Progenitor cell of endocrine pancreas (in vitro differentiated cells): ENCODE results near the gene KIFC1. TPM values are rescaled to one million over a fixed set of nuclear protein-coding genes. Genes with fewer than 3 reads are reported as not detected.

Source experiments
- DNase-seq: peaks from one replicate; pipeline ENCODE4 v3.0.0; 2021; ENCODE audit warnings: low spot score; ENCODE audit not compliant: unreplicated experiment
- H3K27ac Mint-ChIP-seq: 2 replicates; pipeline ENCODE4 v1.8.0; 2021; ENCODE audit warnings: mild to moderate bottlenecking, moderate library complexity, mixed read lengths
- H3K27me3 Mint-ChIP-seq: 2 replicates; pipeline ENCODE4 v1.8.0; 2021; ENCODE audit warnings: mixed read lengths
- H3K36me3 Mint-ChIP-seq: 2 replicates; pipeline ENCODE4 v1.8.0; 2022; ENCODE audit warnings: mixed read lengths; ENCODE audit not compliant: insufficient read depth
- H3K4me1 Mint-ChIP-seq: 2 replicates; pipeline ENCODE4 v1.8.0; 2021; ENCODE audit warnings: low read depth, mixed read lengths
- H3K4me3 Mint-ChIP-seq: 2 replicates; pipeline ENCODE4 v1.8.0; 2021; ENCODE audit warnings: low read depth, mild to moderate bottlenecking, moderate library complexity, mixed read lengths
- H3K9me3 Mint-ChIP-seq: 2 replicates; pipeline ENCODE4 v1.8.0; 2021; ENCODE audit warnings: low read depth, mixed read lengths
- CTCF ChIP-seq: fragments of 200-600 bp; sonication (generic); IDR thresholded peaks from one replicate; pipeline ENCODE4 v1.5.0; 2021; ENCODE audit warnings: antibody characterized with exemption, mild to moderate bottlenecking; ENCODE audit not compliant: unreplicated experiment
- total RNA-seq: library from RNA; stranded (reverse); gene quantifications from 2 replicates; pipeline ENCODE4 v1.2.1, GENCODE V29; 2021

The KIFC1 gene
- total RNA-seq, 1 donor from 2014 or later: 46.6 TPM

- Mint-ChIP-seq H3K4me1 (peaks cover 23% of the 10 kb centered on the region), H3K27me3 (no peaks in the 10 kb centered on the region), H3K27ac (peak overlapping the region; percentile 45), H3K36me3 (peaks cover 8% of the 10 kb centered on the region), H3K4me3 (peak overlapping the region; percentile 72), H3K9me3 (no peaks in the 10 kb centered on the region)
- TF ChIP-seq CTCF: no peak
- DNase-seq: no peak
Measured at GRCh38 chr6:33411632-33412005, 20.0 kb downstream of the KIFC1 start.

GRCh38 chr6:33412140-33413009 is 20.8 kb downstream of the KIFC1 start:
- peaks cover 31% of the 10 kb centered on the region for H3K4me1 Mint-ChIP-seq
- no peak for TF ChIP-seq CTCF
- H3K27me3 Mint-ChIP-seq: no peaks in the 10 kb centered on the region
- peak overlapping the region; percentile 60 for H3K27ac Mint-ChIP-seq
- no peaks in the 10 kb centered on the region for H3K9me3 Mint-ChIP-seq
- H3K36me3 Mint-ChIP-seq: peaks cover 8% of the 10 kb centered on the region
- H3K4me3 Mint-ChIP-seq: peak overlapping the region; percentile 72
- no peak for DNase-seq

- no peaks in the 10 kb centered on the region for H3K9me3 Mint-ChIP-seq
- peak overlapping the region; percentile 12 for H3K4me3 Mint-ChIP-seq
- peaks cover 8% of the 10 kb centered on the region for H3K36me3 Mint-ChIP-seq
- no peak for DNase-seq
- no peaks in the 10 kb centered on the region for H3K27me3 Mint-ChIP-seq
- H3K4me1 Mint-ChIP-seq: peaks cover 35% of the 10 kb centered on the region
- TF ChIP-seq CTCF: no peak
- H3K27ac Mint-ChIP-seq: no peak overlapping the region
Measured at GRCh38 chr6:33413241-33414120, 21.9 kb downstream of the KIFC1 start.

DNA sequence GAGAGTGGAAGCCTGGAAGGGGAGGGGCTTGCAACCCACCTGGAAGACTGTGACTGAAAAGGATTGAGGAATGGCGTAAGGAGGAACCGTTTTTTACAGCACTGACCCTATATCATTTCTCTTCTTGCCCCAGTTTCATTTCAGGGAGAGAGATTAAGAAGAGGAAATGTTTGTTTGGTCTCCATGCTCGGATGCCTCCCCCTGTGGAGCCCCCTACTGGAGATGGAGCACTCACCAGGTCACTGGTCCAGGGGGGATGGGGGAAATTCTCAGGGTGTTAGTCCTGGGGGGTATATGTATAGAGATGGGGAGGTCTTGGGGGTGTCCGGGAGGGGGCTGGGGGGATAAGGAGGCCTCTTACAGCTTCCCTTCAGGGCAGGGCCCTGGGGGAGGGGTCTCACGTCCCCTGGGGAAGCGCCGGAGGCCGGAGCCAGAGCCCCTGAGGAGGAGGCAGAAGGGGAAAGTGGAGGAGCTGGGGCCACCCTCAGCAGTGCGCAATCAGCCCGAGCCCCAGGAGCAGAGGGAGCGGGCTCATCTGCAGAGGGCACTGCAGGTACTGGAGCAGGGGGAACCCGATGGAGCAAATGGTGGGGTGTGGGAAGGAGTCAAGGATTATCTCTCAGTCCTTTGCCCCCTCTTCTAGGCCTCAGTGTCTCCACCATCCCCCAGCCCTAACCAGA is 23.1 kb downstream of the KIFC1 start:
- DNase-seq: no peak
- TF ChIP-seq CTCF: peak; percentile 46
- H3K27me3 Mint-ChIP-seq: no peaks in the 10 kb centered on the region

GRCh38 chr6:33415831-33416230 is 24.2 kb downstream of the KIFC1 start:
- peak overlapping the region; percentile 60 for H3K4me3 Mint-ChIP-seq
- H3K27ac Mint-ChIP-seq: peak overlapping the region; percentile 78
- H3K27me3 Mint-ChIP-seq: no peaks in the 10 kb centered on the region
- H3K4me1 Mint-ChIP-seq: peaks cover 44% of the 10 kb centered on the region
- TF ChIP-seq CTCF: no peak
- H3K9me3 Mint-ChIP-seq: no peaks in the 10 kb centered on the region
- H3K36me3 Mint-ChIP-seq: peaks cover 8% of the 10 kb centered on the region
- no peak for DNase-seq

More for the DNA sequence above, 23.1 kb downstream of the KIFC1 start:
- H3K4me1 Mint-ChIP-seq: peaks cover 44% of the 10 kb centered on the region
- H3K27ac Mint-ChIP-seq: peak overlapping the region; percentile 3
- H3K36me3 Mint-ChIP-seq: peaks cover 8% of the 10 kb centered on the region
- H3K4me3 Mint-ChIP-seq: no peak overlapping the region
- H3K9me3 Mint-ChIP-seq: no peaks in the 10 kb centered on the region
